Fibroblast of pulmonary artery (primary cell): ENCODE results near the gene TRIP10.

Experiments used
- DNase-seq: peaks from one replicate; pipeline ENCODE4 v3.0.0-alpha.2; 2010; ENCODE audit warnings: low read depth
- H3K4me3 ChIP-seq: replicated peaks from 2 replicates; pipeline ENCODE4 v1.5.1; 2011; ENCODE audit warnings: low read depth, mild to moderate bottlenecking, control low read depth, low read length, moderate library complexity
- CTCF ChIP-seq: IDR thresholded peaks from 2 replicates; pipeline ENCODE4 v1.5.1; 2011; ENCODE audit warnings: mild to moderate bottlenecking, control low read depth, low read length, inconsistent platforms; ENCODE audit errors: missing control alignments

TRIP10 gene

GRCh38 chr19:6737284-6737872 is 2.1 kb upstream of the TRIP10 start, which contains the start of gene GPR108:
GPR108 (minus strand) TSS chr19:6737580; CDS start chr19:6737576, 4 bp downstream.
- H3K4me3 ChIP-seq: peak within 1 kb of the TSS; percentile 97
- DNase-seq: peak; percentile 100
- no peak for TF ChIP-seq CTCF

GRCh38 chr19:6737873-6738786 is 1.4 kb upstream of the TRIP10 start:
- peak; percentile 88 for DNase-seq
- peak; percentile 71 for TF ChIP-seq CTCF
- no peak overlapping the region for H3K4me3 ChIP-seq

- peak overlapping the region; percentile 50 for H3K4me3 ChIP-seq
- DNase-seq: peak; percentile 39
- no peak for TF ChIP-seq CTCF
These were observed 592 bp upstream of the TRIP10 start for GRCh38 chr19:6738787-6739389.

GRCh38 chr19:6739883-6740588 is 556 bp downstream of the TRIP10 start:
- peak overlapping the region; percentile 88 for H3K4me3 ChIP-seq
- no peak for TF ChIP-seq CTCF
- DNase-seq: no peak

GRCh38 chr19:6740589-6741343 is 1.3 kb downstream of the TRIP10 start:
- peak overlapping the region; percentile 88 for H3K4me3 ChIP-seq
- TF ChIP-seq CTCF: no peak
- no peak for DNase-seq

- no peak for DNase-seq
- H3K4me3 ChIP-seq: no peak overlapping the region
- TF ChIP-seq CTCF: no peak
These were observed 3.6 kb downstream of the TRIP10 start for GRCh38 chr19:6743066-6743465.
